ENCODE data around the gene ODAD3.
A peak's percentile ranks its signal among the peaks of the same experiment; 100 is the strongest.

- TF ChIP-seq CTCF (IDR thresholded peaks at IDR 0.05), result peak; percentile 74
- TF ChIP-seq EZH2 (IDR thresholded peaks at IDR 0.05; ENCODE audit: borderline replicate concordance, insufficient read depth, low read depth, low read length, poor library complexity, severe bottlenecking), result no peak
These were observed 51.8 kb downstream of the ODAD3 start for GRCh38 chr19:11382898-11383705.
